ENCODE measurements around the gene BCL7A. TPM values are rescaled to one million over a fixed set of nuclear protein-coding genes. Genes with fewer than 3 reads are reported as not detected.

Gene BCL7A
- total and polyA plus RNA-seq, 9 of the 15 experiments (the other 6 are each of a cell fraction or from before 2014, with no cell fraction given), result 0.25 to 21.9 (median 14.9) TPM

DNA sequence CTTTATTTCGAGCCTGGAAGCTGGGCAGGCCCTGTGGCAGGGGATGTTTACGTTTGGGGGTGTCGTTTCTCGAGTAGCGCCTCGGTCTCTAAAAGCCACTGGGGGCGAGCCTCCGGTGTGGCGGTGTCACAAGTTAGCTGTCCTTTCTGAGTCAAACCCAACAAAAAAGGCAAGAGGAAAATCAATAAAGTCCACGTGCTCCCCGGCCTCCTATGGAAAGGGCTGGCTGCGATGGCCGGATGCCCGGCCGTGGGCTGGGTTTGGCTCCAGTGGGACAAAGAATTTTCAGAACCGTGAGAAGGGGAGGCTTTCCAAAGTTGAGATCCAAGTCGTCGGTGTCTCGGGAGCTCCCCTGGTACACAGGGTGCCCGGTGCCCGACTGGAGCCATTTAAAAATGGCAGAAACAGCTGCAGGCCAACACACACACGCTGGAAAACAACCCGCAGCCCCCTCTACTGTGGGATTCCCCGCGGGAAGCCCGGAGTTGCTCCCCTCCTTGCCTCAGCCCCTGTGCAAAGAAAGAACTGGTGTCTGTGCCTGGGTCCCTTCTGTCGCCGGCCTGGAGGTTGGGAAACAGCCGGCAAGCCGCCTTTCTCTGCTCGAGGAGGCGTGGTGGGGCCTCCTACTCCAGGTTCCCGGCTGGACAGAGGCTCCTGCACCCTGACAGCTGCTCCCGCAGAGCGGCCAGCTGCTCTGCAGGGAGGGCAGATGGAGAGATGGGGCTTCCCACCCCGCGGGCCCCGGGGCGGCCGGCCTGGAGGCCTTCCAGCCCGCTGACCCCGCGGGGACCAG is 1.9 kb downstream of the BCL7A start (continued):
- TF ChIP-seq, protein P1, sequence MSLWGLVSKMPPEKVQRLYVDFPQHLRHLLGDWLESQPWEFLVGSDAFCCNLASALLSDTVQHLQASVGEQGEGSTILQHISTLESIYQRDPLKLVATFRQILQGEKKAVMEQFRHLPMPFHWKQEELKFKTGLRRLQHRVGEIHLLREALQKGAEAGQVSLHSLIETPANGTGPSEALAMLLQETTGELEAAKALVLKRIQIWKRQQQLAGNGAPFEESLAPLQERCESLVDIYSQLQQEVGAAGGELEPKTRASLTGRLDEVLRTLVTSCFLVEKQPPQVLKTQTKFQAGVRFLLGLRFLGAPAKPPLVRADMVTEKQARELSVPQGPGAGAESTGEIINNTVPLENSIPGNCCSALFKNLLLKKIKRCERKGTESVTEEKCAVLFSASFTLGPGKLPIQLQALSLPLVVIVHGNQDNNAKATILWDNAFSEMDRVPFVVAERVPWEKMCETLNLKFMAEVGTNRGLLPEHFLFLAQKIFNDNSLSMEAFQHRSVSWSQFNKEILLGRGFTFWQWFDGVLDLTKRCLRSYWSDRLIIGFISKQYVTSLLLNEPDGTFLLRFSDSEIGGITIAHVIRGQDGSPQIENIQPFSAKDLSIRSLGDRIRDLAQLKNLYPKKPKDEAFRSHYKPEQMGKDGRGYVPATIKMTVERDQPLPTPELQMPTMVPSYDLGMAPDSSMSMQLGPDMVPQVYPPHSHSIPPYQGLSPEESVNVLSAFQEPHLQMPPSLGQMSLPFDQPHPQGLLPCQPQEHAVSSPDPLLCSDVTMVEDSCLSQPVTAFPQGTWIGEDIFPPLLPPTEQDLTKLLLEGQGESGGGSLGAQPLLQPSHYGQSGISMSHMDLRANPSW (CRISPR knock-in tag; IDR thresholded peaks at IDR 0.05), result no peak
- TF ChIP-seq ZNF133 (CRISPR knock-in tag; IDR thresholded peaks at IDR 0.05) (no peak), SRF (CRISPR knock-in tag; IDR thresholded peaks at IDR 0.05) (no peak), KHSRP (IDR thresholded peaks at IDR 0.05) (no peak), RERE (CRISPR knock-in tag; IDR thresholded peaks at IDR 0.05; ENCODE audit: borderline replicate concordance) (no peak), ILF3 (IDR thresholded peaks at IDR 0.05; ENCODE audit: borderline replicate concordance) (no peak), TGIF2 (CRISPR knock-in tag; IDR thresholded peaks at IDR 0.05) (no peak), DPF2 (IDR thresholded peaks at IDR 0.05) (0 out of 2 replicates have a peak, but pooled peaks have one; percentile 19), SREBF1 (IDR thresholded peaks at IDR 0.05; ENCODE audit: borderline replicate concordance, low read depth, low read length) (no peak), RBM34 (IDR thresholded peaks at IDR 0.05; ENCODE audit: borderline replicate concordance, insufficient read depth, low read length) (no peak), RBM22 (IDR thresholded peaks at IDR 0.05; ENCODE audit: low read depth, low read length, poor library complexity, severe bottlenecking) (no peak), NR4A1 (CRISPR knock-in tag; IDR thresholded peaks at IDR 0.05) (no peak), NR4A1 (tag; IDR thresholded peaks at IDR 0.05) (no peak), L3MBTL2 (IDR thresholded peaks at IDR 0.05) (peak; percentile 79), ETV6 (IDR thresholded peaks at IDR 0.05; ENCODE audit: borderline replicate concordance in 1 of 2, low read depth in 2 of 2, low read length in 1 of 2) (no peak), ETV6 (CRISPR knock-in tag; IDR thresholded peaks at IDR 0.05; ENCODE audit: borderline replicate concordance) (no peak), MTA3 (IDR thresholded peaks at IDR 0.05; ENCODE audit: borderline replicate concordance) (no peak), SMARCA5 (IDR thresholded peaks at IDR 0.05) (no peak)
- TF ChIP-seq, protein P2, sequence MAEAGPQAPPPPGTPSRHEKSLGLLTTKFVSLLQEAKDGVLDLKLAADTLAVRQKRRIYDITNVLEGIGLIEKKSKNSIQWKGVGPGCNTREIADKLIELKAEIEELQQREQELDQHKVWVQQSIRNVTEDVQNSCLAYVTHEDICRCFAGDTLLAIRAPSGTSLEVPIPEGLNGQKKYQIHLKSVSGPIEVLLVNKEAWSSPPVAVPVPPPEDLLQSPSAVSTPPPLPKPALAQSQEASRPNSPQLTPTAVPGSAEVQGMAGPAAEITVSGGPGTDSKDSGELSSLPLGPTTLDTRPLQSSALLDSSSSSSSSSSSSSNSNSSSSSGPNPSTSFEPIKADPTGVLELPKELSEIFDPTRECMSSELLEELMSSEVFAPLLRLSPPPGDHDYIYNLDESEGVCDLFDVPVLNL (CRISPR knock-in tag; IDR thresholded peaks at IDR 0.05; ENCODE audit: low read depth), result no peak
